Sciatic nerve (tissue), 2 donors: ENCODE data around the gene ABI3BP. TPM values are rescaled to one million over a fixed set of nuclear protein-coding genes. Genes with fewer than 3 reads are reported as not detected.

Experiments
- ATAC-seq: fragments of 200-7000 bp; cut with Tn5 transposase; one replicate; pipeline ENCODE4 v1.9.1; 2020; ENCODE audit warnings: mild to moderate bottlenecking, moderate library complexity
- DNase-seq: peaks from one replicate; pipeline ENCODE4 v3.0.0-alpha.2; 2020; ENCODE audit warnings: low spot score
- intact Hi-C: fragments of 100-400 bp; cut with DNase I; formaldehyde crosslinking; loops from one replicate; pipeline ENCODE4 v1.14.2; 2022
- total RNA-seq: library from RNA; stranded (reverse); fragmentation: NEBNext Ultra II Directional; extraction: Animal tissue kit (Norgen Biotek cat#: 25700); gene quantifications from one replicate; pipeline ENCODE4 v1.2.1, GENCODE V29; 2021
- donor health status: DM: no; HTN: no; CAD: no.
- donor health status: DM: no; HTN: no; CAD: no.

The ABI3BP gene
- total RNA-seq, 1 donor from 2014 or later, result 369 TPM

- DNase-seq, result no peak
- ATAC-seq, result no peak
- intact Hi-C loops, result no loop called here
Measured at GRCh38 chr3:100802126-100802525, 191.1 kb downstream of the ABI3BP start.

GRCh38 chr3:100798012-100798411 lies 195.2 kb downstream of the ABI3BP start:
- no peak for ATAC-seq
- intact Hi-C loops, result no loop called here
- no peak for DNase-seq

- intact Hi-C loops, result no loop called here
- peak; percentile 42 for ATAC-seq
- no peak for DNase-seq
Measured at GRCh38 chr3:100796556-100796955, 196.7 kb downstream of the ABI3BP start.

- intact Hi-C loops, result no loop called here
- ATAC-seq (no peak), DNase-seq (no peak)
Measured at GRCh38 chr3:100789579-100789978, 203.6 kb downstream of the ABI3BP start.

- DNase-seq (no peak), ATAC-seq (no peak)
- intact Hi-C loops, result no loop called here
Measured at GRCh38 chr3:100783619-100784018, 209.6 kb downstream of the ABI3BP start.

- intact Hi-C loops, result no loop called here
- DNase-seq, result no peak
- no peak for ATAC-seq
Measured at GRCh38 chr3:100782906-100783305, 210.3 kb downstream of the ABI3BP start.

DNA sequence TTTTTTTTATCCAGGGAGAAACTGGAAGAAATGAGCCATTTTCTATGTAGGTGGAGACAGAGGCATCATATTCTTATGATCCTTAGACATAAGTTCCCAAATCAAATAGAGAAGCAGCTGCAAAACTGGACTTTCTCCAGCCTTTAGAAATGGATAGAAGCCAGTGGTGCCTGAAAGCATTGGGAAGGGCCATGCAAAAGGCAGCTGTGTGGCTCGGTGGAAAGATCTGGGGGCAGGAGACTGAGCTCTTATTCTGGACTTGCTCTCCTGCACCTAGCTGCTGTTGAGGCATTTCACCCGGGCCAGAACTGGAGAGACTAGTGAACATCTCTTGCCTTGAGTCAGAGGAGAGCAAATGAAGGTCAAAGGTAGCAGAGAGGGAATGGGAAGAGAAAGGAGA lies 210.9 kb downstream of the ABI3BP start:
- DNase-seq (no peak), ATAC-seq (no peak)
- intact Hi-C loops, result no loop called here

DNA sequence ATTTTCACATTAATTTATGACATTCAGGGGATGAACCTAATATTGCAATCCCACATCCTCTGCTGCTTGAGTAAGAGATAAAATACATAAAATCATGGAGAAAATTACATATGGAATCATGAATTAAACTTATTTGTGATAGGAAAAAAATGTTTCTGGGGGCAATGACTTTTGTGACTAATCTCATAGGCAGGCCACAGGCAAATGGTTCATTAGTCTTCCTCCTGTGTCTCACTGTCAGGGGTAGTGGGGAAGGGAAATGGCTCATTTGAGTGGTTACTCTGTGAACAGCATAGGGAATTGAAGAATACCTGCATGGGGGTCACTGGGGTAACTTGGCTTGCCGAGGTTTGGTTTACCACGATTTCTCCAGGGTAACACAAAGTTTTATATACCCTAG lies 211.9 kb downstream of the ABI3BP start:
- no peak for DNase-seq
- ATAC-seq, result no peak
- intact Hi-C loops, result no loop called here

- intact Hi-C loops, result no loop called here
- no peak for ATAC-seq
- no peak for DNase-seq
Measured at GRCh38 chr3:100780071-100780622, 213.1 kb downstream of the ABI3BP start.

GRCh38 chr3:100779480-100779879 lies 213.7 kb downstream of the ABI3BP start:
- no peak for DNase-seq
- intact Hi-C loops, result no loop called here
- ATAC-seq, result no peak

- DNase-seq, result no peak
- intact Hi-C loops, result no loop called here
- ATAC-seq, result no peak
Measured at GRCh38 chr3:100777271-100777670, 215.9 kb downstream of the ABI3BP start.

DNA sequence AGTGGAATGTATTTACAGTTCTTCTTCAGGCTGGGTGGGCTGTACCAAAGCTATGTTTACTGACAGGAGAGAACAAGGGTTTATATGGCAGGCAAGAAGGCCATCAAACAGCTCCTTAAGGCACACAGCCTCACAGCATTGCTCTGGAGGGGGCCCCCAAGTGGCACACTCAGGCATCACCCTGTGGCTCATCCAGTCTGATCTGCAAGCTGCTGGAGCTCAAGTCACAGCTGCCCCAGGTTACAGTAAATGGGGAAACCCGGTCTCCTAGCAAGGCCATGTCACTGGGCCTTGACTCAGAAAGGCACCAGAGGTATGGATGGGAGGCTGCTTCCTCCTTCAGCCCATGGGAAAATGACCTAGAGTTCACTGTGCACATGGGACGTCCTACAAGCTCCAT lies 216.5 kb downstream of the ABI3BP start:
- ATAC-seq (no peak), DNase-seq (no peak)
- intact Hi-C loops, result no loop called here

DNA sequence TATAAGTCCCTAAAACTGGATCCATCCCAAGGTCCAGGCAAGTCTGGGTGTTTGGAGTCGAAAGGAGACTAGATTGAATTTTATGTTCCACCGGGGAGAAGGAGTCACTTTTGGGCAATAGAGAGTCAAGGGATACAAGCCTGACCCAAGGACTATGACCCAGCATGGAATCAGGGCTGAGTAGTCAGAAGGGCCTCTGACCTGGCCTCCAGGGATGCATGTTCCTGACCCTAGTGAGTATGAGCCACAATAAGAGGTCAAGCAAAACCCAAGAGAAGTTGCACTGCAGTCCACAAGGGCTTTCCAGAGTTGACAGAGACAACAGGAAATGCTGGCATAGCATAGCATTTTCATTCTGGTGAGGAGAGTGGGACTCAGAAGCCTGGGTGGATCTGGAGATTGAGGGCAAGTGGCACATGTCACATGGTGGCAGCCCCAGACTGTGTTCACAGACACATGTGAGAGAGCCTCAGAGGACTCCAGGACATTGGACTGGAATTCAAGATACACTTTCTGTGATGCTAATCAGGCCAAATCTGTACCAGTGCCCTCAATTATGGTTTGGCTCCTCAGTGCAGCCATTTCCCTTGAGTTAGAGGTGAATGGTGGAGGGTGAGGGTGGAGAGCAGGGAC lies 217.0 kb downstream of the ABI3BP start:
- intact Hi-C loops, result no loop called here
- DNase-seq (no peak), ATAC-seq (peak; percentile 15)

- ATAC-seq (no peak), DNase-seq (no peak)
- intact Hi-C loops, result no loop called here
Measured at GRCh38 chr3:100775669-100776068, 217.6 kb downstream of the ABI3BP start.

- DNase-seq, result no peak
- intact Hi-C loops, result no loop called here
- no peak for ATAC-seq
Measured at GRCh38 chr3:100775226-100775625, 218.0 kb downstream of the ABI3BP start.

- intact Hi-C loops, result no loop called here
- DNase-seq (no peak), ATAC-seq (no peak)
Measured at GRCh38 chr3:100769693-100770092, 223.5 kb downstream of the ABI3BP start.

- intact Hi-C loops, result no loop called here
- DNase-seq (no peak), ATAC-seq (no peak)
Measured at GRCh38 chr3:100766069-100766468, 227.2 kb downstream of the ABI3BP start.

DNA sequence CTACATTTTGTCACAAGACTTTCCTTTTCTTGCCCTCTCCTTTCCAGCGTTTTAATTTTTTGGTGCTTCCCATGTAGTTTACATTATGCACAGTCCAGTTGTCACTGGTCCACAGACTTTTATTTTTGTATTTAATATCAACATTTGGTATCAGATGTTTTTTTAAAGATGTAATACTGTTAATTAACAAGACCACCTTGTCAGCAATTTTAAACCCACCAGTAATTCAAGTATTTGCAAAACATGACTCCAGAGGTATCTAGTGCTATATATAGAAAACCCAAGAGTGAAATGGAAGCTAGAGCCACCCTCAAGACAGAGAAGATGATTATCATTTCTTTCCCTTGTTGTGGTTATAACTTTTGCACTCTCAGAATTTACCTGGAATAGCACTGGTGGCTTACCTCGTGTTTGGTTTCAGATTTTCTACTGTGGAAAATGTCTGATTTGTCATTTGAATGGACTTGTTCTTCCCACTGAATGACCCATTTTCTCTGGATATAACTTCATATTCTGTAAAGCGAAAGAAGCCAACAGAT lies 227.7 kb downstream of the ABI3BP start:
- DNase-seq (no peak), ATAC-seq (no peak)
- intact Hi-C loops, result no loop called here

- ATAC-seq, result no peak
- intact Hi-C loops, result no loop called here
- DNase-seq, result no peak
Measured at GRCh38 chr3:100761951-100762350, 231.3 kb downstream of the ABI3BP start.

DNA sequence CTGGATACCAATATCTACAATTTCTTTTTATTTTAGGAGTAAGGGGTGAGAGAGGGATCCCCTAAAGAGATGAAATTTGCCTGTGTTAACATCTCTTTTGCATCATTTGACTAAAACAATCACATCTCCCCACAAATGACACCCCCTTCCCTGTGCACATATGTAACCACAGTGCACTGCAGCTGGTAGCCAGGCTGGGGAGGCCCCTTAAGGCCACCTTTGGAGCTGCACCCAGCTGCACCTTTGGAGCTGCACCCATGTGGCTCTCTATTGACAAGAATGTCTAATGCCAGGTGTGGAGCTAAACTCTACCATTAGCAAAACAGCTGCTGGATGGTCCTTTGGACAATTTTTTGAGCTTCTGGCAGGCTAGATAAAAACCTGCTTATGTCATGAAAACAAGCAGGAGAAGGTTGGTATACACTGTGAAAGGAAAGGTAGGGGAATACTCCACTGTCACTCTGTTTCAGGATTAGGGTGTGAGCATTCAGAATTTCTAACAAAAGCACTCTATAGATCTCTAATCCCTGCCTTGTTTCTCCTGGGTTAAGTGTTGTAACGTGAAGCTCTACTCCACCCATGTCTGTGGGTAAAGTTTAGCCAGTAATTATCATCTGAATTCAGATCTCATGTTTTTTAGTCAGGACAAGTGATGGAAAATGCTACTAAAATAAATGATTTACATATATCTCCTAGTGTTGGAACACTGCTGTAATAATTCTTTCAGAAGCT lies 231.8 kb downstream of the ABI3BP start:
- intact Hi-C loops, result no loop called here
- no peak for DNase-seq
- no peak for ATAC-seq
